Hepatocyte (in vitro differentiated cells): ENCODE measurements around the gene NR2F1-AS1.

Experiments used
- CTCF ChIP-seq: fragments of 200-600 bp; sonication (generic); IDR thresholded peaks from 2 replicates; pipeline ENCODE4 v1.5.1; 2016; ENCODE audit warnings: antibody characterized with exemption, mild to moderate bottlenecking; ENCODE audit not compliant: poor library complexity
- EZH2 ChIP-seq: fragments of 200-600 bp; sonication (generic); IDR thresholded peaks from 2 replicates; pipeline ENCODE4 v1.6.1; 2016; ENCODE audit warnings: antibody characterized with exemption, mild to moderate bottlenecking, borderline replicate concordance
- EZH2phosphoT487 ChIP-seq: fragments of 200-600 bp; sonication (generic); IDR thresholded peaks from one replicate; pipeline ENCODE4 v1.6.1; 2018; ENCODE audit warnings: antibody characterized with exemption, mild to moderate bottlenecking, low read depth, moderate library complexity; ENCODE audit not compliant: unreplicated experiment, severe bottlenecking

- TF ChIP-seq EZH2 (no peak), CTCF (no peak), EZH2phosphoT487 (no peak)
These were observed 23.9 kb downstream of the NR2F1-AS1 start for GRCh38 chr5:93557021-93557604.
